HepG2 (cell line): ENCODE results near the gene GRID1. TPM values are rescaled to one million over a fixed set of nuclear protein-coding genes. Genes with fewer than 3 reads are reported as not detected.
A peak's percentile ranks its signal among the peaks of the same experiment; 100 is the strongest.

Experiments
- ARNT2 ChIP-seq: sonication (generic); formaldehyde crosslinking; IDR thresholded peaks from 2 replicates; pipeline ENCODE4 v1.8.0; 2022; ENCODE audit warnings: mild to moderate bottlenecking, low read depth, missing genetic modification reagents, moderate library complexity
- FOSL1 ChIP-seq: sonication (generic); formaldehyde crosslinking; IDR thresholded peaks from 2 replicates; pipeline ENCODE4 v1.9.0; 2021; ENCODE audit warnings: missing genetic modification reagents, borderline replicate concordance
- FOXK1 ChIP-seq: sonication (generic); formaldehyde crosslinking; IDR thresholded peaks from 2 replicates; pipeline ENCODE4 v1.4.0; 2020; ENCODE audit warnings: low read depth, missing genetic modification reagents, borderline replicate concordance
- GFI1 ChIP-seq: sonication (generic); formaldehyde crosslinking; IDR thresholded peaks from 2 replicates; pipeline ENCODE4 v1.5.0; 2020; ENCODE audit warnings: missing genetic modification reagents, mild to moderate bottlenecking, borderline replicate concordance
- HNF4A ChIP-seq: sonication (generic); formaldehyde crosslinking; IDR thresholded peaks from 2 replicates; pipeline ENCODE4 v1.4.0; 2020; ENCODE audit warnings: missing genetic modification reagents
- JARID2 ChIP-seq: sonication (generic); formaldehyde crosslinking; IDR thresholded peaks from 2 replicates; pipeline ENCODE4 v1.8.1; 2023; ENCODE audit warnings: missing genetic modification reagents, inconsistent platforms; ENCODE audit not compliant: insufficient replicate concordance
- NKX3-1 ChIP-seq: sonication (generic); formaldehyde crosslinking; IDR thresholded peaks from 2 replicates; pipeline ENCODE4 v1.5.0; 2020; ENCODE audit warnings: missing genetic modification reagents
- REXO4 ChIP-seq: sonication (generic); formaldehyde crosslinking; IDR thresholded peaks from 2 replicates; pipeline ENCODE4 v1.8.0; 2022; ENCODE audit warnings: missing genetic modification reagents, mild to moderate bottlenecking, borderline replicate concordance
- SCMH1 ChIP-seq: sonication (generic); formaldehyde crosslinking; IDR thresholded peaks from 2 replicates; pipeline ENCODE4 v1.9.0; 2021; ENCODE audit warnings: missing genetic modification reagents, mild to moderate bottlenecking, borderline replicate concordance
- SRSF1 ChIP-seq: fragments of 200-400 bp; formaldehyde crosslinking; optimal IDR thresholded peaks from 2 replicates; pipeline ENCODE3; 2017; ENCODE audit warnings: mild to moderate bottlenecking, low read depth, low read length, moderate library complexity
- TGIF2 ChIP-seq: IDR thresholded peaks from 2 replicates; pipeline ENCODE4 v1.6.1; 2016; ENCODE audit warnings: control low read depth, missing compliant biosample characterization
- ZNF180 ChIP-seq: sonication (generic); formaldehyde crosslinking; IDR thresholded peaks from 2 replicates; pipeline ENCODE4 v1.4.0; 2020; ENCODE audit warnings: low read depth, missing genetic modification reagents, borderline replicate concordance
- ZNF33A ChIP-seq: sonication (generic); formaldehyde crosslinking; IDR thresholded peaks from 2 replicates; pipeline ENCODE4 v1.5.1; 2020; ENCODE audit warnings: missing genetic modification reagents, mild to moderate bottlenecking, moderate library complexity, borderline replicate concordance
- ZNF468 ChIP-seq: sonication (generic); formaldehyde crosslinking; IDR thresholded peaks from 2 replicates; pipeline ENCODE4 v1.8.0; 2022; ENCODE audit warnings: mild to moderate bottlenecking, moderate library complexity, missing genetic modification reagents
- ZNF709 ChIP-seq: sonication (generic); formaldehyde crosslinking; IDR thresholded peaks from 2 replicates; pipeline ENCODE4 v1.5.0; 2020; ENCODE audit warnings: mild to moderate bottlenecking, missing genetic modification reagents
- ZNF883 ChIP-seq: sonication (generic); formaldehyde crosslinking; IDR thresholded peaks from 2 replicates; pipeline ENCODE4 v1.5.1; 2020; ENCODE audit warnings: mild to moderate bottlenecking, missing genetic modification reagents; ENCODE audit errors: not compliant biosample characterization
- ZSCAN9 ChIP-seq: IDR thresholded peaks from 2 replicates; pipeline ENCODE4 v1.6.1; 2016; ENCODE audit warnings: borderline replicate concordance
- polyA plus RNA-seq, 8 experiments: library from polyadenylated mRNA; depleted of rRNA in 3 of 8; stranded (reverse) in 7 of 8; unstranded in 1 of 8; fragments of >200 nt; fragmentation: Illumina TruSeq in 4 of 8; extraction: Trizol in 4 of 8; gene quantifications; 2 replicates each; pipeline versions ENCODE4 v1.2.1 to v1.2.3, GENCODE V29; 2011 to 2016; ENCODE audit warnings: low read depth in 4 of 8, missing spikeins in 1 of 8, mixed read lengths in 1 of 8; ENCODE audit not compliant: insufficient read depth in 1 of 8
- total RNA-seq, 5 experiments: library from RNA; depleted of rRNA; stranded (reverse); fragments of >200 nt; fragmentation: Illumina TruSeq; extraction: Trizol; gene quantifications; 2 replicates each; pipeline ENCODE4 v1.2.3, GENCODE V29; 2016; ENCODE audit warnings: low read depth in 1 of 5
- TF ChIP-seq, protein P1 (sequence below): sonication (generic); formaldehyde crosslinking; IDR thresholded peaks from 2 replicates; pipeline ENCODE4 v1.4.0; 2020; ENCODE audit warnings: mild to moderate bottlenecking, missing genetic modification reagents
- TF ChIP-seq, protein P2 (sequence below): sonication (generic); formaldehyde crosslinking; IDR thresholded peaks from 2 replicates; pipeline ENCODE4 v1.4.0; 2020; ENCODE audit warnings: missing genetic modification reagents
- TF ChIP-seq, protein P3 (sequence below): sonication (generic); formaldehyde crosslinking; IDR thresholded peaks from 2 replicates; pipeline ENCODE4 v1.4.0; 2020; ENCODE audit warnings: mild to moderate bottlenecking, missing genetic modification reagents
- TF ChIP-seq, protein P4 (sequence below): sonication (generic); formaldehyde crosslinking; IDR thresholded peaks from 2 replicates; pipeline ENCODE4 v1.8.1; 2022; ENCODE audit warnings: mild to moderate bottlenecking, missing genetic modification reagents

GRID1 gene
- total and polyA plus RNA-seq, 2 of the 13 experiments (the other 11 are each of a cell fraction or from before 2014, with no cell fraction given): 0.05 TPM; not detected in 1

DNA sequence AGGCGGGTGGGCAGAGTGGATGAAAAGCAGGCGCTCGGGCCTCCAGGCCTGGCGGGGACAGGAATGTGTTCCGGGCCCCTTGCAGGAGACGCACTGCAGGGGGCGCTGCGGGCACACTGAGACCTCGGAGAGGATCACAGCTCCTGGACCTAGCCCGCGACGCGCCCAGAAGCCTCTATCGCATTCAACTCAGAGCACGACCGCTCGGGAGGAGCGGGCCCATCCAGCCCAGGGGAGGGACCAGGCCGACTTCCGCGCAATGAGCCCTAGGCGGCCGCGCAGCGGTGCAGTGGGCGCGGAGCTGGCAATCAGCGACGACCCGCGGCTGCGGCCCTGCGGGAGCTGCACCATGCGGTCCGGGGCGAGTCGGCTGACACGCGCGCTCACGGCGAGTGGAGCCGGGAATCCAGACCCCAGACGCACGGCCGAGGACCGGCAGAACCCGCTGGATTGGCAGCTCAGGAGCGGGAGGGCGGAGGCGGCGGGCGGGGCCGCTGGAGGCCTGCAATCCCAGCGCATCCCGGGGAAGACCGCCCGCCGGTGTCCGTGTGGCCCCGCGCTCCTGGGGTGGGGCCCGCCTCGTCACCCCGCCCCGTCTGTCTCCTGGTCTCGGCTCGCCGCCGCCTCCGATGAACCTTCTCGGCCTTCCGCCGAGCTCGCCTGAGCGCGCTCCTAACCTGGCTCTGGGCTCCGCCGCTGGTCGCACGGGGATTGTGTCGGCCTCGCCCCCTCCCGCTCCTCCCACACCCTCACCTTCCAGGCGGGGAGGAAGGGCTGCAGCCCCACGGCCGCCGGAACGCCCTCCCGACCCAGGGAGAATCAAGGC is 33.5 kb upstream of the GRID1 start (continued):
- TF ChIP-seq, protein P1, sequence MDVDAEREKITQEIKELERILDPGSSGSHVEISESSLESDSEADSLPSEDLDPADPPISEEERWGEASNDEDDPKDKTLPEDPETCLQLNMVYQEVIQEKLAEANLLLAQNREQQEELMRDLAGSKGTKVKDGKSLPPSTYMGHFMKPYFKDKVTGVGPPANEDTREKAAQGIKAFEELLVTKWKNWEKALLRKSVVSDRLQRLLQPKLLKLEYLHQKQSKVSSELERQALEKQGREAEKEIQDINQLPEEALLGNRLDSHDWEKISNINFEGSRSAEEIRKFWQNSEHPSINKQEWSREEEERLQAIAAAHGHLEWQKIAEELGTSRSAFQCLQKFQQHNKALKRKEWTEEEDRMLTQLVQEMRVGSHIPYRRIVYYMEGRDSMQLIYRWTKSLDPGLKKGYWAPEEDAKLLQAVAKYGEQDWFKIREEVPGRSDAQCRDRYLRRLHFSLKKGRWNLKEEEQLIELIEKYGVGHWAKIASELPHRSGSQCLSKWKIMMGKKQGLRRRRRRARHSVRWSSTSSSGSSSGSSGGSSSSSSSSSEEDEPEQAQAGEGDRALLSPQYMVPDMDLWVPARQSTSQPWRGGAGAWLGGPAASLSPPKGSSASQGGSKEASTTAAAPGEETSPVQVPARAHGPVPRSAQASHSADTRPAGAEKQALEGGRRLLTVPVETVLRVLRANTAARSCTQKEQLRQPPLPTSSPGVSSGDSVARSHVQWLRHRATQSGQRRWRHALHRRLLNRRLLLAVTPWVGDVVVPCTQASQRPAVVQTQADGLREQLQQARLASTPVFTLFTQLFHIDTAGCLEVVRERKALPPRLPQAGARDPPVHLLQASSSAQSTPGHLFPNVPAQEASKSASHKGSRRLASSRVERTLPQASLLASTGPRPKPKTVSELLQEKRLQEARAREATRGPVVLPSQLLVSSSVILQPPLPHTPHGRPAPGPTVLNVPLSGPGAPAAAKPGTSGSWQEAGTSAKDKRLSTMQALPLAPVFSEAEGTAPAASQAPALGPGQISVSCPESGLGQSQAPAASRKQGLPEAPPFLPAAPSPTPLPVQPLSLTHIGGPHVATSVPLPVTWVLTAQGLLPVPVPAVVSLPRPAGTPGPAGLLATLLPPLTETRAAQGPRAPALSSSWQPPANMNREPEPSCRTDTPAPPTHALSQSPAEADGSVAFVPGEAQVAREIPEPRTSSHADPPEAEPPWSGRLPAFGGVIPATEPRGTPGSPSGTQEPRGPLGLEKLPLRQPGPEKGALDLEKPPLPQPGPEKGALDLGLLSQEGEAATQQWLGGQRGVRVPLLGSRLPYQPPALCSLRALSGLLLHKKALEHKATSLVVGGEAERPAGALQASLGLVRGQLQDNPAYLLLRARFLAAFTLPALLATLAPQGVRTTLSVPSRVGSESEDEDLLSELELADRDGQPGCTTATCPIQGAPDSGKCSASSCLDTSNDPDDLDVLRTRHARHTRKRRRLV: peak; percentile 48
- 0 out of 2 replicates have a peak, but pooled peaks have one; percentile 50 for TF ChIP-seq ZNF180 (CRISPR knock-in tag)
- peak; percentile 79 for TF ChIP-seq ZNF709 (CRISPR knock-in tag)
- TF ChIP-seq, protein P2, sequence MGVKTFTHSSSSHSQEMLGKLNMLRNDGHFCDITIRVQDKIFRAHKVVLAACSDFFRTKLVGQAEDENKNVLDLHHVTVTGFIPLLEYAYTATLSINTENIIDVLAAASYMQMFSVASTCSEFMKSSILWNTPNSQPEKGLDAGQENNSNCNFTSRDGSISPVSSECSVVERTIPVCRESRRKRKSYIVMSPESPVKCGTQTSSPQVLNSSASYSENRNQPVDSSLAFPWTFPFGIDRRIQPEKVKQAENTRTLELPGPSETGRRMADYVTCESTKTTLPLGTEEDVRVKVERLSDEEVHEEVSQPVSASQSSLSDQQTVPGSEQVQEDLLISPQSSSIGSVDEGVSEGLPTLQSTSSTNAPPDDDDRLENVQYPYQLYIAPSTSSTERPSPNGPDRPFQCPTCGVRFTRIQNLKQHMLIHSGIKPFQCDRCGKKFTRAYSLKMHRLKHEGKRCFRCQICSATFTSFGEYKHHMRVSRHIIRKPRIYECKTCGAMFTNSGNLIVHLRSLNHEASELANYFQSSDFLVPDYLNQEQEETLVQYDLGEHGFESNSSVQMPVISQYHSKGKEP (CRISPR knock-in tag): 0 out of 2 replicates have a peak, but pooled peaks have one; percentile 74
- no peak for TF ChIP-seq SCMH1 (CRISPR knock-in tag)
- no peak for TF ChIP-seq FOXK1
- TF ChIP-seq REXO4 (CRISPR knock-in tag): peak; percentile 92; the same call in 1 of the 2 replicates
- peak; percentile 87 for TF ChIP-seq SRSF1
- no peak for TF ChIP-seq ZNF468 (CRISPR knock-in tag)
- TF ChIP-seq JARID2 (CRISPR knock-in tag): no peak
- peak; percentile 95 for TF ChIP-seq ARNT2 (CRISPR knock-in tag)
- TF ChIP-seq, protein P3, sequence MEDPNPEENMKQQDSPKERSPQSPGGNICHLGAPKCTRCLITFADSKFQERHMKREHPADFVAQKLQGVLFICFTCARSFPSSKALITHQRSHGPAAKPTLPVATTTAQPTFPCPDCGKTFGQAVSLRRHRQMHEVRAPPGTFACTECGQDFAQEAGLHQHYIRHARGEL (CRISPR knock-in tag): peak; percentile 95; the same call in 1 of the 2 replicates
- TF ChIP-seq ZSCAN9 (CRISPR knock-in tag): no peak; the same call in 1 of the 2 replicates
- no peak for TF ChIP-seq ZNF33A (CRISPR knock-in tag)
- peak; percentile 78 for TF ChIP-seq GFI1 (CRISPR knock-in tag)
- peak; percentile 83 for TF ChIP-seq ZNF883 (CRISPR knock-in tag)
- TF ChIP-seq, protein P4, sequence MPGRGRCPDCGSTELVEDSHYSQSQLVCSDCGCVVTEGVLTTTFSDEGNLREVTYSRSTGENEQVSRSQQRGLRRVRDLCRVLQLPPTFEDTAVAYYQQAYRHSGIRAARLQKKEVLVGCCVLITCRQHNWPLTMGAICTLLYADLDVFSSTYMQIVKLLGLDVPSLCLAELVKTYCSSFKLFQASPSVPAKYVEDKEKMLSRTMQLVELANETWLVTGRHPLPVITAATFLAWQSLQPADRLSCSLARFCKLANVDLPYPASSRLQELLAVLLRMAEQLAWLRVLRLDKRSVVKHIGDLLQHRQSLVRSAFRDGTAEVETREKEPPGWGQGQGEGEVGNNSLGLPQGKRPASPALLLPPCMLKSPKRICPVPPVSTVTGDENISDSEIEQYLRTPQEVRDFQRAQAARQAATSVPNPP (CRISPR knock-in tag): peak; percentile 83; the same call in 1 of the 2 replicates
- TF ChIP-seq TGIF2: no peak
- TF ChIP-seq HNF4A (CRISPR knock-in tag): peak; percentile 50
- no peak for TF ChIP-seq FOSL1 (CRISPR knock-in tag)
- TF ChIP-seq NKX3-1: no peak
